Upper lobe of left lung (tissue), 6 donors: ENCODE results near the gene CHMP6. TPM values are rescaled to one million over a fixed set of nuclear protein-coding genes. Genes with fewer than 3 reads are reported as not detected.

ENCODE experiments used
- ATAC-seq, 2 donors: fragments of 200-7000 bp; cut with Tn5 transposase; one replicate each; pipeline ENCODE4 v1.9.1; 2022; ENCODE audit warnings: mild to moderate bottlenecking in 2 of 2, moderate library complexity in 2 of 2; ENCODE audit not compliant: low FRiP score in 2 of 2
- DNase-seq, 2 donors: peaks; one replicate each; pipeline ENCODE4 v3.0.0-alpha.2; 2019 to 2020
- H3K27ac ChIP-seq, 4 donors: fragments of 200-600 bp; sonication (generic); one replicate each; pipeline ENCODE4 v1.5.1; 2016 to 2019
- H3K27me3 ChIP-seq, 4 donors: fragments of 200-600 bp; sonication (generic); one replicate each; pipeline ENCODE4 v1.5.1; 2017 to 2019
- H3K36me3 ChIP-seq, 4 donors: fragments of 200-600 bp; sonication (generic); one replicate each; pipeline ENCODE4 v1.5.1; 2016 to 2019
- H3K4me1 ChIP-seq, 4 donors: fragments of 200-600 bp; sonication (generic); one replicate each; pipeline ENCODE4 v1.5.1; 2018 to 2019
- H3K4me3 ChIP-seq, 4 donors: fragments of 200-600 bp; sonication (generic); one replicate each; pipeline ENCODE4 v1.5.1; 2017 to 2019; ENCODE audit warnings: mild to moderate bottlenecking in 2 of 4, moderate library complexity in 1 of 4
- H3K9me3 ChIP-seq, 4 donors: fragments of 200-600 bp; sonication (generic); one replicate each; pipeline ENCODE4 v1.5.1; 2018 to 2019
- EP300 ChIP-seq, 4 donors: sonication (generic); formaldehyde crosslinking; IDR thresholded peaks; one replicate each; pipeline ENCODE4 v1.5.1; 2017; ENCODE audit warnings: antibody characterized with exemption in 4 of 4, control low read depth in 2 of 4
- POLR2A ChIP-seq, 4 donors: fragments of 450-650 bp; IDR thresholded peaks; one replicate each; pipeline ENCODE4 v1.5.1; 2016 to 2017; ENCODE audit warnings: antibody characterized with exemption in 4 of 4, mild to moderate bottlenecking in 2 of 4
- POLR2AphosphoS5 ChIP-seq, 2 donors: sonication (generic); formaldehyde crosslinking; IDR thresholded peaks; one replicate each; pipeline ENCODE4 v1.5.1; 2017; ENCODE audit warnings: antibody characterized with exemption in 2 of 2
- WGBS, 2 donors: methylation state at CpG; one replicate each; pipeline ENCODE4 v1.1.5; 2017 to 2018; 5-methylcytosine and 5-hydroxymethylcytosine counted together
- total RNA-seq, 6 donors: library from RNA; depleted of rRNA in 4 of 6; stranded (reverse); fragments of >200 nt in 4 of 6; gene quantifications; one replicate each; pipeline versions ENCODE4 v1.1.0 to v1.2.1, GENCODE V29; 2016 to 2021
- TF ChIP-seq, protein P1 (sequence below), 6 experiments: fragments of 450-650 bp in 4 of 6; fragments of 200-600 bp in 2 of 6; sonication (generic) in 2 of 6; IDR thresholded peaks; one replicate each; pipeline ENCODE4 v1.5.1; 2016 to 2019; ENCODE audit warnings: antibody characterized with exemption in 6 of 6
- donor health status: DM: no; HTN: no; CAD: no; lungs with moderate emphysema.
- donor health status: DM: no; HTN: yes; CAD: no; lungs with severe emphysema.

CHMP6 gene
- total RNA-seq, 6 donors from 2014 or later = 29.5 to 75.4 (median 34.8) TPM

DNA sequence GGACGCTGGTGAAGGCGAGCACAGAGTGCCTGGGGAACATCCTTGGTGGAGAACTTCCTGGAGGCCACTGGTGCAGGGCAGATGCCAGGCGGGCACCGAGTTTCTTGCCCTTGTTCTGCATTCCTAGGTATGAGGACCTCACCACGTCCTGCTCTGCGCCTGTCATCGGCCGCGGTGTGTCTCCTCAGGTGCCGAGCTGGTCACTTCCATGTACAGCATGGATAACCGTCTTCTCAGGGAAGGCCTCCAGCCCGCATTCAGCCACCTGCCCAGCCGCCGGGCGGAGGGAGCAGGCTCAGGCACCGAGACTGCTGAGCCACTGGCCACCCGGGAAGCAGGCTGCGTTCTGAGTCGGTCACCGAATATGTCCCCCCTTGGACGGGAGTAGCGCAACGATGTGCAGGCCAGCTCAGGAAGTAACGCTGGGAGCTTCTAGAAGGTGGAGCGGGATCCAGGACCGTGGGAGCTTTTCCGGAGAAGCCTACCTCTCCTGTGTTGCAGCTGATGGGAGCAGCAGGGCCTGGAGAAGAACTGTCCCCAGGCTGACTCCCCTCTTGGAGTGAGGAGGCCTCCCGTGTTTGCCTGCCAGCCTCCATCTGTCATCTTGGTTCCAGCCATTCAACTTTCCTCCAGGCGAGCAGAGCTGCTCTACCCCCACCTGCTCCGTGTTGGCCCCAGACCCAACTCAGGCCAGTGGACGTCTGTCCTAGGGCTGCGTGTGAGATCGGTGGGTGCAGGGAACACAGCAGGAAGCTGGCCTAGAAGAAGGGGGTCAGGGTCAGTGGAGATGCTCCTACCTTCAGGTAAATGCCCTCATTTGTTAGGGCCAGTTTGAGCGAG lies 41.2 kb downstream of the CHMP6 start:
- TF ChIP-seq, protein P1, sequence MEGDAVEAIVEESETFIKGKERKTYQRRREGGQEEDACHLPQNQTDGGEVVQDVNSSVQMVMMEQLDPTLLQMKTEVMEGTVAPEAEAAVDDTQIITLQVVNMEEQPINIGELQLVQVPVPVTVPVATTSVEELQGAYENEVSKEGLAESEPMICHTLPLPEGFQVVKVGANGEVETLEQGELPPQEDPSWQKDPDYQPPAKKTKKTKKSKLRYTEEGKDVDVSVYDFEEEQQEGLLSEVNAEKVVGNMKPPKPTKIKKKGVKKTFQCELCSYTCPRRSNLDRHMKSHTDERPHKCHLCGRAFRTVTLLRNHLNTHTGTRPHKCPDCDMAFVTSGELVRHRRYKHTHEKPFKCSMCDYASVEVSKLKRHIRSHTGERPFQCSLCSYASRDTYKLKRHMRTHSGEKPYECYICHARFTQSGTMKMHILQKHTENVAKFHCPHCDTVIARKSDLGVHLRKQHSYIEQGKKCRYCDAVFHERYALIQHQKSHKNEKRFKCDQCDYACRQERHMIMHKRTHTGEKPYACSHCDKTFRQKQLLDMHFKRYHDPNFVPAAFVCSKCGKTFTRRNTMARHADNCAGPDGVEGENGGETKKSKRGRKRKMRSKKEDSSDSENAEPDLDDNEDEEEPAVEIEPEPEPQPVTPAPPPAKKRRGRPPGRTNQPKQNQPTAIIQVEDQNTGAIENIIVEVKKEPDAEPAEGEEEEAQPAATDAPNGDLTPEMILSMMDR (IDR thresholded peaks at IDR 0.05) = no peak
- no peak for TF ChIP-seq POLR2A (IDR thresholded peaks at IDR 0.05)
- no peak for TF ChIP-seq EP300 (IDR thresholded peaks at IDR 0.05)
- TF ChIP-seq POLR2AphosphoS5 (IDR thresholded peaks at IDR 0.05) = no peak
- WGBS, 2 donors = 71 to 75% methylated on average over 23 to 33 of the region's 34 CpGs
- ATAC-seq = no peak
- DNase-seq = peak in 1 of 2 donors; percentile 80
- peak overlapping the region in 2 of 4 donors; percentile 80 to 94 for H3K4me3 ChIP-seq
- peaks cover 43 to 73% (median 59%) of the 10 kb centered on the region in 4 donors for H3K4me1 ChIP-seq
- no peaks in the 10 kb centered on the region for H3K36me3 ChIP-seq
- H3K27me3 ChIP-seq = no peaks in the 10 kb centered on the region
- H3K27ac ChIP-seq = peak overlapping the region; percentile 79 to 91 (median 86)
- H3K9me3 ChIP-seq = no peaks in the 10 kb centered on the region

DNA sequence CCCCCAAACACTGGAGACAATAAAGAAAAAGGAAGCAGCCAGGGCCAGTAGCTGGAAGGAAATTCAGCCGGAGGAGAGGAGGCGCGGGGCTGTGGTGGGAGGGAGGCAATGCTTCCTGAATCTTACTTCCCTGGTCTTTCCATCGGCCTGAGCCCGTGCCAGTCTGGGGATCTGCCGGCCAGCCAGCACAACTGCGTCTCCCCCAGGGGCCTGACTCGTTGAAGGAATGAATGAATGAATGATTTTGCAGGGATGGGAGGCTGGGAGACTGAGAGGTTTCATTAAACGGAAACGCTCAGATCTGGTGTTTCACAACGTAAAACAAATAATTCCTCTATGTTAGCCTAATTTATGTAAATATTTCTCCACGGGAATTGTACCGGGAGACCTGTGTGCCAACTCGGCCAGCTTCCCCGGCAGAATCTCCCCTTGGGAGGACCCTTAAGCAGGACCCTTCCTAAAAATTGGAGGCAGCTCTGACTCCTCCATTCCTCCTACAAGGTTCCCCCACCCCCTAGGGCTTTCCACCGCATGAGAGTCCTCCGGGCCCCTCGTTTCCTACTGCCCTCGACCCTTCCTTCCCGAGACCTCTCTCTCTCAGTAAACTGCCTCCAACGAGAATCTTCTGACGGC lies 42.0 kb downstream of the CHMP6 start:
- H3K4me1 ChIP-seq = peaks cover 47 to 73% (median 64%) of the 10 kb centered on the region in 4 donors

DNA sequence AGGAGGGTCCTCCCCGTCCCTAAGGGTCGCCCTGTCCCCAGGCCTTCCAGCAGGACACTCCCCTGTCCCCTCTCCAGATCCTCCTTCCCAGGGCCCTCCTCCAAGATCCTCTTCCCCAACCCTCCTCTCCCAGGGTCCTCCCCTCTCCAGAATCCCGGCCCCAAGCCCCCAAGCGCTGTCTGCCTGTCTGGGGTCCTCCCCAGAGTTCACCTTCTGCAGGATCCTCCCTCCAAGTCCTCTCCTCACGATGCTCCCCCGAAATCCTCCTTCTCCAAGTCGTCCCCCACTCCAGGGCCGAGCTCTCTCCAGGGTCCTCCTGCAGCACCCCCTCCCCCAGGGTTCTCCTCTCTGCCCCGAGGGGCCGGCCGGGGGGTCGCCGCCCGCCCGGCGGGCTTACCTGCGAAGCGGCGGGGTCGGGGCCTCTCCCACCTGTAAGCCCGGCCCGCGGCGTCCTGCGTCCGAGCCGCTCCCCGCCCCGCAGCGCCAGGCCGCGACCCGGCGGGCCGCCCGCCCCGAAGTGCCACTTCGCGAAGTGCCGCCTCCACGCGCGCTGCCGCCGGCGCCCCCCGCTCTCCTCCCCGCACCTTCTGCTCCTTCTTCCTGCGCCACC lies 42.6 kb downstream of the CHMP6 start:
- Histone ChIP-seq H3K36me3 (peaks cover 0 to 4% (median 0%) of the 10 kb centered on the region in 4 donors), H3K27ac (peak overlapping the region; percentile 79 to 91 (median 86)), H3K4me3 (peak overlapping the region; percentile 66 to 94 (median 82)), H3K4me1 (peaks cover 53 to 76% (median 70%) of the 10 kb centered on the region in 4 donors), H3K9me3 (no peaks in the 10 kb centered on the region), H3K27me3 (no peaks in the 10 kb centered on the region)
- WGBS, 2 donors = 1 to 2% methylated on average over 8 to 19 of the region's 49 CpGs
- DNase-seq (no peak), ATAC-seq (peak in 1 of 2 donors; percentile 43)
- peak in 1 of 4 donors; percentile 2 for TF ChIP-seq POLR2A (IDR thresholded peaks at IDR 0.05)
- no peak for TF ChIP-seq POLR2AphosphoS5 (IDR thresholded peaks at IDR 0.05)

More for the DNA sequence above, 42.0 kb downstream of the CHMP6 start:
- no peak for ATAC-seq
- 8 to 10% methylated on average over 21 to 22 of the region's 22 CpGs for WGBS, 2 donors
- TF ChIP-seq POLR2A (IDR thresholded peaks at IDR 0.05) (peak in 1 of 4 donors; percentile 25), POLR2AphosphoS5 (IDR thresholded peaks at IDR 0.05) (no peak), EP300 (IDR thresholded peaks at IDR 0.05) (no peak)
- TF ChIP-seq, protein P1 (IDR thresholded peaks at IDR 0.05) = no peak
- Histone ChIP-seq H3K36me3 (peaks cover 0 to 4% (median 0%) of the 10 kb centered on the region in 4 donors), H3K9me3 (no peaks in the 10 kb centered on the region), H3K27ac (peak overlapping the region; percentile 79 to 91 (median 86)), H3K4me3 (peak overlapping the region; percentile 66 to 94 (median 82)), H3K27me3 (no peaks in the 10 kb centered on the region)
- peak; percentile 59 for DNase-seq

DNA sequence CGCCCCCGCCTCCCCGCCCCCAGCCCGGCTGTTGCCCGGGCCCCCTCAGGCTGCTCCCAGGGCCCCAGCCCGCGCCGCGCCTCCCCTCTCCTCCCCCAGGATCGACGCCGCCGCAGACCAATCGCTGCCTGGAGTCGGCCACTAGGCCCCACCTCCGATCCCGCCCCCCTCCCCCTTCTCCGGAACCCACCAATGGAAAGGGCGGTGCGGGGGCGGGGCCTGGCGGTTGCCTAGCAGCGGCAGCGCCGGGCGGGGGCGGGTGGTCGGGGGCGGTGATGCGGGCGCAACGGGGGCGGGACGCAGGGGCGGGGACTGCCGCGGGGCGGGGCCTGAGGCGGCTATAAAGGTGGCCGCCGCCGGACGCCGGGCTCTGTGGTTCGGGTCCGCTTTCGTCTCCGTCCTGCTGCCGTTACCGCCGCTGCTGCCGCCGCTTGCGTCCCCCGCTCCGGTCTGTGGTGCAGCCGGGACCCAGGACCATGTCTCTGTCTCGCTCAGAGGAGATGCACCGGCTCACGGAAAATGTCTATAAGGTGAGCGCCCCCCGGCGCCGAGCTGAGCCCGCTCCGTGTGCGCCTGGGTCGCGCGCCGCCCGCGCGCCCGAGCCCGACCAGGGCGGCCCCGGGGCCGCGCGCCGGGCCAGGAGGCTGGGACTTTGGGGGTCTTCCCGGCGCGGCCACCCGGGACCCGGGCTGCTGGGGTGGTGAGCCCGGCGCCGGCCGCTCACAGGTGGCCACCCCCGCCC lies 43.3 kb downstream of the CHMP6 start, which contains the start of gene BAIAP2:
Gene BAIAP2 (plus strand): TSS at position 373 of the 742 bp plus-strand sequence. CDS start 104 bp downstream, at position 477.
- no CpG with 5 or more reads among the region's 92 CpGs for WGBS, 2 donors

More for the DNA sequence above, 43.3 kb downstream of the CHMP6 start, which contains the start of gene BAIAP2:
- Histone ChIP-seq H3K27ac (peak within 1 kb of the TSS; percentile 79 to 91 (median 86)), H3K36me3 (peaks cover 0 to 4% (median 0%) of the 10 kb centered on the region in 4 donors), H3K4me3 (peak within 1 kb of the TSS; percentile 66 to 94 (median 82)), H3K9me3 (no peaks in the 10 kb centered on the region), H3K4me1 (peaks cover 59 to 83% (median 77%) of the 10 kb centered on the region in 4 donors), H3K27me3 (no peaks in the 10 kb centered on the region)
- TF ChIP-seq, protein P1 (IDR thresholded peaks at IDR 0.05) = peak in 2 of 6 experiments; percentile 20 to 27
- TF ChIP-seq POLR2AphosphoS5 (IDR thresholded peaks at IDR 0.05) (peak; percentile 98 to 99), EP300 (IDR thresholded peaks at IDR 0.05) (peak in 1 of 4 donors; percentile 76), POLR2A (IDR thresholded peaks at IDR 0.05) (peak; percentile 80 to 99 (median 91))
- peak; percentile 95 to 100 for DNase-seq
- ATAC-seq = peak; percentile 78 to 91
